Measurements from ENCODE around the gene DENND2C.
A peak's percentile ranks its signal among the peaks of the same experiment; 100 is the strongest.
"Not testable (repeated sequence)": the region's sequence is repeated elsewhere in the genome, so short reads cannot be mapped to it uniquely, and the experiment has no call there.

DENND2C gene

DNA sequence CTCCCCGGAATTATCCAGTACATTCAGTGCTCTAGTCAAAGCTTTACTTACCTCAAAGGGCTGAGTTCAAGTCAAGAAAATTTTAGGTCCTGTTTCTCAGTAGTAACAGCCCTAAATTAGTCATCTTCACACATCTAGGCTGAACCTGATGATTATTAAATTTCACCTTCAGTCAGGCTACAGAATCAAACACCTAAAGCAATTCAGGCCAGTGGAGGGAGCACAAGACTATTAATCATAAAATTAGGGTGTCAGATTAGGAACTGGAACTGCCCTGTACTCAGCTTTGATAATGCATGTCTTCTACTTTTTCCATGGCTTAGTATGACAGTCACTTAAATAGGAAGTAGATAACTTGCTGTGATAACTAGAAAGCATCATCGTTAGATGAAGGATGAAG lies 60.0 kb downstream of the DENND2C start:
- intact Hi-C loops (cut with DNase I): no loop called here
- no peak for DNase-seq

- intact Hi-C loops (cut with DNase I): no loop called here
- no peak for DNase-seq
Observed at GRCh38 chr1:114609026-114609425, 60.8 kb downstream of the DENND2C start.

GRCh38 chr1:114607223-114607622 lies 62.6 kb downstream of the DENND2C start:
- intact Hi-C loops (cut with DNase I): no loop called here
- DNase-seq: no peak

DNA sequence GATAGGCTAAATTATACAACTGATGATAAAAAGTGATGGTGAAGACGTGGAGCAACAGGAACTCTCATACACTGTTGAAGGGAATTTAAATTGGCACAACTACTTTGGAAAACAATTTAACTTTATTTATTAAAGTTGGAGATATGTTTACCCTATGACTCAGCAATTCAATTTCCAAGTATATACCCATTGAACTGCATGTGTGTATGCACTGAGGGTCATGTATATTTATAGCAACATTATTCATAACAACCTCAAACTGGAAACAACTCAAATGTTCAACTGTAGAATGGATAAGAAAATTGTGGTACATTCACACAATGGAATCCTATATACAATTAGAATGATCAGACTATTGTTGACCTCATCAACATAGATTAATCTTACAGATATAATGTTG lies 71.9 kb downstream of the DENND2C start:
- DNase-seq: no peak
- intact Hi-C loops (cut with DNase I): no loop called here

- no peak for DNase-seq
- intact Hi-C loops (cut with DNase I): no loop called here
Observed at GRCh38 chr1:114595602-114596001, 74.2 kb downstream of the DENND2C start.

DNA sequence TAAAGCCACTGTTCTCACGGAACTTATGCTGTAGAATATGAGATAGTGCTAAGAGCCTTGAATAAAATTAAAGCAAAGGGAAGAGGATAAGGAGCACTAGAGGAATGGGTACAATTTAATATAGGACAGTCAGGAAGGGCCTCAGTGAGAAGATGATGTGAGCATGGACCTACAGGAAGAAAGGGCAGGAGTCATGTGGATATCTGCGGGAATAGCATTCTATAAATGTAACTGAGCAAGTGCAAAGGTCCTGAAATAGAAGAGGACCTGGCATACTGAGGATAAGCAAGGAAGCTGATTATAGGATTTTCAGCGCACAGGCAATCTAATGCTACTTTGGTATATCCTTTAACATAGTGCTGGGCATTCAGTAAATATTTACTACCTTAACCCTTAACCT lies 75.8 kb downstream of the DENND2C start:
- intact Hi-C loops (cut with DNase I): no loop called here

DNA sequence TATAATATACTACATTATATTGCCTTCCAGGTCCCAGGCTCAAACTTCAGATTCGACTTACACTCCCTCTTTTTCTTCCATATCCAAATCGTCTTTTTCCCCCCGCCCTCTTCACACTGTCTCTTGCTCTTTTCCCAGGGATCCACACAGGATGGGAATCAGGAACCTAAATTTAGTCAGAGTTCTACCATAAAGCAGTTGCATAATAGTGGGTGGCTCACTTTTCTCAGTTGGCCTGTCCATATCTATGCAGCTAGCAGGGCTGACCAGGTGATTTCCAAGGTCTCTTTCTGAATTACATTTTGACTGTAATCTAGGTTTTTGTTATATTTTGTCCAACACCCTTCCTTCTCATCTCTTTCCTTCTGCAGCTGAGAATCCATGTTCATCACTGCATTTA lies 80.7 kb downstream of the DENND2C start:
- no peak for DNase-seq
- intact Hi-C loops (cut with DNase I): loop anchor here (10.0 kb wide), 2 partner anchors 86 to 244 kb away; partner anchors contain the start of gene DENND2C

More for the DNA sequence above, 75.8 kb downstream of the DENND2C start:
- no peak for DNase-seq

GRCh38 chr1:114588196-114588689 lies 81.6 kb downstream of the DENND2C start:
- DNase-seq: no peak
- intact Hi-C loops (cut with DNase I): loop anchor here (10.0 kb wide), 2 partner anchors 87 to 243 kb away; partner anchors contain the start of gene DENND2C

GRCh38 chr1:114587203-114587991 lies 82.5 kb downstream of the DENND2C start:
- intact Hi-C loops (cut with DNase I): loop anchor here (10.0 kb wide), 2 partner anchors 87 to 243 kb away; partner anchors contain the start of gene DENND2C
- no peak for DNase-seq

- DNase-seq: peak in 1 of 10 donors; percentile 73
- intact Hi-C loops (cut with DNase I): loop anchor here (10.0 kb wide), 2 partner anchors 88 to 242 kb away; partner anchors contain the start of gene DENND2C
Observed at GRCh38 chr1:114586513-114587047, 83.3 kb downstream of the DENND2C start.

DNA sequence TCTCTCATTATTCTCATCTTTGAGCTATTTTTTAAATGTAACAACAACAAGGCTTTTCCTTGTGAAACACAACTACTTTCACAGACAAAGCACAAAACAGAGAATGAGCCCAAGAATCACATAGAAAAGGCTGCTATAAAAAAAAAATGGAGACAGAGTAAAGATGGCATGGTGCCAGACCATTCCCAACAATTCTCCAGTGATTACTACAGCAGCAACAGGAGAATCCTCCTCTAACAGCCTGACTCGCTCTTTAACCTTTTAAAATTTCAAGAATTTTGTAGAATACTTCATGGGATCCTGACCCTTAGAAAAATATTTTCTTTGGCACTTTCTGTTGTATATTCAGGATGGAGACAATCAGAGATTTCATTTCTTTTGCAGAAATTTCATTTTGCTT lies 84.6 kb downstream of the DENND2C start:
- intact Hi-C loops (cut with DNase I): loop anchor here (10.0 kb wide), 2 partner anchors 90 to 240 kb away; partner anchors contain the start of gene DENND2C
- no peak for DNase-seq

DNA sequence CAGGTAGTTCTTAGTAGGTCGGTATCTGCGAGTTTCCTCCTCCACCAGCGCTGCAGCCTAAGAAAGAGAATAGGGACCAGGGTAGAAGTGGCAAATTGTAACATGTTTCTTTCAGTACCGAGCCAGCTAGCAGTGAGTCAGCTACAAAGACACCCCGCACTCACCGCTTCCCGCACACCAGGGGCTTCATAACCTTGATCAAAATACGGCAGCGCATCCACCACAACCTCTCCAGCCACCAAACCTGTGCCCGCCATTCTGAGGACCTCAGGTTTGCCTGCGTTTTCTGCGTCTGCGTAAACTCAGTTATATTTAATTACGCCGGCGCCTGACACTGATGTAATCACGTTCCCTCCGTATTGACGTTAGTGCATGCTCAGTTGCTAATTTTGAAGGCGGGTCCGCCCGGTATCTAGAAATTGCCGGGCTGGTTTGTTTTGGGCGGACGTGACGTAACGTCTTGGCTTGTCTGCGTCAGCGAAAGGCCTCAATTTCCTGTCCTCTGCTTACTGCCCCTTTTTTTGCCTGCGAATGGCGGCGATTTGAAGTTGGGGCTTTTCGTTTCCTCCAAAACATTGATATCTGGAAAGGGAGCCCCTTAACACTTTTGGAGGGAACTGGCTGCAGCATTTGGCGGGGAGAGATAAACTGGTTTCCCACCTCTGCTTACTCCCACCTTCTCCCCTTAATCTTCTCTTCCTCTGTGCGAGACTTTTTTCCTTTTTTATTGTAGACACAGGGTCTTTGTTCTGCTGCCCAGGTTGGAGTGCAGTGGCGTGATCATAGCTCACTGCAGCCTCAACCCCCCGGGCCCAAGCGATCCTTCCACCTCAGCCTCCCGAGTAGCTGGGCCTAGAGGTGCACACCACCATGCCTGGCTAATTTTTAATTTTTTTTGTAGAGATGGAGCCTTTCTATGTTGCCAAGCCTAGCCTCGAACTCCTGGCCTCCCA lies 88.2 kb downstream of the DENND2C start, which contains the start of gene BCAS2:
TSS of gene BCAS2 (minus strand) at position 281 of the 953 bp plus-strand sequence. CDS start at position 257, 24 bp downstream.
- intact Hi-C loops (cut with DNase I): loop anchor here (1.0 to 10.0 kb wide), 4 partner anchors 70 to 237 kb away; partner anchors contain the start of genes DENND2C, NRAS and TRIM33
- peak; percentile 92 to 99 (median 96) for DNase-seq

DNA sequence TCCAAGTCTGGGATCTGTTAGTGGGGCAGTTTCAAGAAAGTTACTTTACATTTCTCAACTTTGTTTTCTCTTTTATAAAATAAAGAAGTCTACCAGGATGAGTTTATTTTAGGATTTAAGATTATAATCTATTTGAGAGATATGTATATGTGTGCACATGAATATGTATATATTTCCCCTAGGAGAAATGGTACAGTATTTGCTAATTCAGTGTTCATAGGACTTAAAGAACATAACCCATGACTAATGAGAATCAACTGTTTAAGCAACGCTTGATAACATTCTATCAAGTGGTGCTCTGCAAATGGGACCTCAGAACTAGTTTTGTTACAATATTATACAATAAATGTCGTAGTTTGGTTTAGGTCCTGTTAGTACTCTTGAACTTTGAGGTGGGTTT lies 95.5 kb downstream of the DENND2C start:
- DNase-seq: no peak
- intact Hi-C loops (cut with DNase I): no loop called here

DNA sequence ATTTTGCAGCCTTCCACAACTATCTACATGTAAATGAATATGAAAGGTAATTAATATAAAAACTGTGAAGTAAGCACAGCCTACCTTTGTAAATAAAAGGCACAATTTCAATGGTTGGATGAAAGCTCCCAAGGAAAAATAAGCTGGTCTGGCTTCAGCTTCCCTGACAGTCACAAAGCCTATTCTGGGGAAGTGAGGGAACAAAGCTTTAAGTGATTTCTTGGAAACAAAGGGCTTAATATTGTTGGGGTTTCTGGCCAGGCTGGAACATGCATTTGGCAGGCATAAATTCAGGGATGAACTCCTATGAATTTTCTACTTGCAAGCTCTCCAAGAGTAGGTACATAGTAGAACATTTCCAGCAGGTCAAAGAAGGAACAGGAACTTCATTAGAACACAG lies 105.7 kb downstream of the DENND2C start:
- no peak for DNase-seq
- intact Hi-C loops (cut with DNase I): no loop called here

- intact Hi-C loops (cut with DNase I); DNase-seq: not testable (repeated sequence)
Observed at GRCh38 chr1:114562978-114563510, 106.8 kb downstream of the DENND2C start.

- intact Hi-C loops (cut with DNase I): no loop called here
- no peak for DNase-seq
Observed at GRCh38 chr1:114561333-114561732, 108.5 kb downstream of the DENND2C start.

DNA sequence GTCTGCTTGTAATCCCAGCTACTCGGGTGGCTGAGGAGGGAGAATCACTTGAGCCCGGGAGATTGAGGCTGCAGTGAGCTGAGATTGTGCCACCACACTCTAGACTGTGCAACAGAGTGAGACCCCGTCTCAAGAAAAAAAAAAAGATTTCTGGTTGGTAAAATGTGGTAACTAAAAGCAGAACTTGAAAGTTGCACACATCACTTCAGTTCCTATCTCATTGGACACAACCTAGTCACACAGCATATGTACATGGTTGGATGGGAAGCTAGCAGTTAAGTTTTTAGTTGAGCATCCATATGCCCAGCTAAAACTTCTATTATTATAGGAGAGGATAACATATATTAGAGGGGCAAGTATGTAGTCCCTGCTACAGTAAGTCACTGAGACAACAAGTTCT lies 110.5 kb downstream of the DENND2C start:
- intact Hi-C loops (cut with DNase I): no loop called here
- no peak for DNase-seq

DNA sequence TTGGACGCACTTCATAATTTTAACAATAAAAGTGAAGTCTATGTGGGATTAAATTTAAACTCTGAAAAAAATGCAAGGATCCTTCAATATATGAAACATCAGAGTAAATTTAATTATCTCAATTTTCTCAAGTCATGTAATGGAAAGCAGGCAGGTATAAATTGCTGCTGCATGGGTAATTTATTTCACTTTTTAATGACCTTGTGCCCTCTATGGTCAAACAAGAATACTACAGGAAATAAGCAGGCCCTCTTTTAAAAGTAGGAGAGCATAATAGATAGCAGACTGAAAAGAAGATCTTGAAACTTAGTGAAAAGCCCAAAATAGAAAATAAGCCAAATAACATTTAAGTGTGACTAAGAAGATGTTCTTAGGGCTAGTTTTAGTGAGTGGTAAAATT lies 111.3 kb downstream of the DENND2C start:
- DNase-seq: no peak
- intact Hi-C loops (cut with DNase I): no loop called here

- intact Hi-C loops (cut with DNase I): no loop called here
- no peak for DNase-seq
Observed at GRCh38 chr1:114554577-114554976, 115.3 kb downstream of the DENND2C start.

DNA sequence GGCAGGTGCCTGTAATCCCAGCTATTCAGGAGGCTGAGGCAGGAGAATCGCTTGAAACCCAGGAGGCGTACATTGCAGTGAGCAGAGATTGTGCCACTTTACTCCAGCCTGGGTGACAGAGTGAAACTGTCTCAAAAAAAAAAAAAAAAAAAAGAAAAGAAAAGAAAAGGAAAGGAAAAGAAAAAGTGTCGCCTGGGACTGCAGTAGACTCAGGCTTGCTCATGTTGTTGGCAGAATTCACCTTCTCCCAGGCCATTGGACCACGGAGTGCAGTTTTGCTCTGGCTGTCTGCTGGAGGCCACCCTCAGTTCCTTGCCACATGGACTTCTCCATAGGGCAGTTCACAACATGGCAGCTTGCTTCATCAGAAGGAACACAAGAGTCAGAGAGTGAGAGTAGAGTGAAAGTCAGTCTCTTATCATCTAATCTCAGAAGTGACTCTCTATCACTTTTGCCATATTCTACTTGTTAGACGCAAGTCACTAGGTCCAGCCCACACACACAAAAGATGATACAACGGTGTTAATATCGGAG lies 117.7 kb downstream of the DENND2C start:
- intact Hi-C loops (cut with DNase I): no loop called here
- DNase-seq: no peak
